Testis (tissue), 3 donors: Measurements from ENCODE around the gene RASA3. TPM values are rescaled to one million over a fixed set of nuclear protein-coding genes. Genes with fewer than 3 reads are reported as not detected.
"Not testable (repeated sequence)": the region's sequence is repeated elsewhere in the genome, so short reads cannot be mapped to it uniquely, and the experiment has no call there.

ENCODE experiments used
- DNase-seq: peaks from one replicate; pipeline ENCODE4 v3.0.0-alpha.2; 2019
- H3K27ac ChIP-seq, 2 donors: fragments of 200-600 bp; sonication (generic); one replicate each; pipeline ENCODE4 v1.5.1; 2019
- H3K27me3 ChIP-seq: fragments of 200-600 bp; sonication (generic); one replicate; pipeline ENCODE4 v1.5.1; 2019
- H3K36me3 ChIP-seq: fragments of 200-600 bp; sonication (generic); one replicate; pipeline ENCODE4 v1.5.1; 2017; ENCODE audit warnings: low read depth; ENCODE audit errors: missing control alignments
- H3K4me1 ChIP-seq: fragments of 200-600 bp; sonication (generic); one replicate; pipeline ENCODE4 v1.5.1; 2019
- H3K4me3 ChIP-seq, 2 donors: fragments of 200-600 bp; sonication (generic); one replicate each; pipeline ENCODE4 v1.5.1; 2017 to 2019
- H3K9me3 ChIP-seq: fragments of 200-600 bp; sonication (generic); one replicate; pipeline ENCODE4 v1.5.1; 2017
- CTCF ChIP-seq, 3 experiments: fragments of 450-650 bp in 2 of 3; fragments of 200-600 bp in 1 of 3; sonication (generic) in 1 of 3; IDR thresholded peaks; one replicate each; pipeline ENCODE4 v1.5.1; 2016 to 2019; ENCODE audit warnings: antibody characterized with exemption in 3 of 3, mild to moderate bottlenecking in 2 of 3, moderate library complexity in 1 of 3
- POLR2A ChIP-seq: fragments of 450-650 bp; IDR thresholded peaks from one replicate; pipeline ENCODE4 v1.6.1; 2017; ENCODE audit warnings: antibody characterized with exemption, mild to moderate bottlenecking, moderate library complexity
- WGBS, 2 donors: methylation state at CpG; one replicate each; pipeline ENCODE4 v1.1.5; 2018; 5-methylcytosine and 5-hydroxymethylcytosine counted together
- intact Hi-C: fragments of 100-400 bp; cut with DNase I; formaldehyde crosslinking; loops from one replicate; pipeline ENCODE4 v1.15.1; 2023; ENCODE audit warnings: low total_unique reads
- polyA plus RNA-seq: library from polyadenylated mRNA; stranded (reverse); fragments of 350-450 nt; fragmentation: Illumina TruSeq; extraction: RNeasy Lipid Tissue Mini Kit (QIAGEN cat#74804); gene quantifications from one replicate; pipeline ENCODE4 v1.2.3, GENCODE V29; 2014; ENCODE audit warnings: low read depth, low replicate concordance; ENCODE audit not compliant: insufficient read depth
- total RNA-seq, 2 donors: library from RNA; depleted of rRNA; stranded (reverse); fragments of >200 nt; gene quantifications; one replicate each; pipeline ENCODE4 v1.2.3, GENCODE V29; 2016

The RASA3 gene
- total and polyA plus RNA-seq, 3 donors from 2014 or later: 13.2 to 21.6 (median 16.4) TPM

GRCh38 chr13:114105521-114106225, 26.8 kb downstream of the RASA3 start:
- Histone ChIP-seq H3K27me3 (no peaks in the 10 kb centered on the region), H3K27ac (no peak overlapping the region), H3K4me1 (no peaks in the 10 kb centered on the region)

GRCh38 chr13:114104655-114105520, 27.5 kb downstream of the RASA3 start:
- no peak for DNase-seq

More at GRCh38 chr13:114105521-114106225, 26.8 kb downstream of the RASA3 start:
- Histone ChIP-seq H3K36me3 (no peaks in the 10 kb centered on the region), H3K4me3 (no peak overlapping the region), H3K9me3 (no peaks in the 10 kb centered on the region)
- WGBS, 2 donors: 84 to 86% methylated on average over 16 to 29 of the region's 30 CpGs
- DNase-seq: no peak
- TF ChIP-seq CTCF (IDR thresholded peaks at IDR 0.05) (no peak), POLR2A (no peak)
- intact Hi-C loops: no loop called here

GRCh38 chr13:114103801-114104654, 28.4 kb downstream of the RASA3 start:
- WGBS, 2 donors: 84 to 90% methylated on average over 28 to 31 of the region's 62 CpGs
- H3K27ac ChIP-seq: no peak overlapping the region
- intact Hi-C loops: no loop called here
- no peak overlapping the region for H3K4me3 ChIP-seq
- no peak for DNase-seq
- H3K9me3 ChIP-seq: no peaks in the 10 kb centered on the region
- peaks cover 5% of the 10 kb centered on the region for H3K4me1 ChIP-seq
- H3K27me3 ChIP-seq: no peaks in the 10 kb centered on the region
- TF ChIP-seq CTCF (IDR thresholded peaks at IDR 0.05) (no peak), POLR2A (no peak)
- no peaks in the 10 kb centered on the region for H3K36me3 ChIP-seq

More at GRCh38 chr13:114104655-114105520, 27.5 kb downstream of the RASA3 start:
- Histone ChIP-seq H3K4me1 (peaks cover 5% of the 10 kb centered on the region), H3K27me3 (no peaks in the 10 kb centered on the region), H3K4me3 (no peak overlapping the region), H3K27ac (no peak overlapping the region), H3K9me3 (no peaks in the 10 kb centered on the region), H3K36me3 (no peaks in the 10 kb centered on the region)
- TF ChIP-seq POLR2A: no peak
- TF ChIP-seq CTCF (IDR thresholded peaks at IDR 0.05): no peak
- intact Hi-C loops: no loop called here
- WGBS, 2 donors: 86 to 91% methylated on average over 16 to 24 of the region's 24 CpGs

- H3K27ac ChIP-seq, intact Hi-C loops, DNase-seq, H3K9me3 ChIP-seq, H3K4me1 ChIP-seq, H3K4me3 ChIP-seq, H3K36me3 ChIP-seq, H3K27me3 ChIP-seq: not testable (repeated sequence)
- WGBS, 2 donors: 94 to 98% methylated on average over 12 to 14 of the region's 20 CpGs
Measured at GRCh38 chr13:114103289-114103621, 29.2 kb downstream of the RASA3 start.
